ENCODE data around the gene HARBI1.
A peak's percentile ranks its signal among the peaks of the same experiment; 100 is the strongest.

HARBI1 gene, protein sequence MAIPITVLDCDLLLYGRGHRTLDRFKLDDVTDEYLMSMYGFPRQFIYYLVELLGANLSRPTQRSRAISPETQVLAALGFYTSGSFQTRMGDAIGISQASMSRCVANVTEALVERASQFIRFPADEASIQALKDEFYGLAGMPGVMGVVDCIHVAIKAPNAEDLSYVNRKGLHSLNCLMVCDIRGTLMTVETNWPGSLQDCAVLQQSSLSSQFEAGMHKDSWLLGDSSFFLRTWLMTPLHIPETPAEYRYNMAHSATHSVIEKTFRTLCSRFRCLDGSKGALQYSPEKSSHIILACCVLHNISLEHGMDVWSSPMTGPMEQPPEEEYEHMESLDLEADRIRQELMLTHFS

DNA sequence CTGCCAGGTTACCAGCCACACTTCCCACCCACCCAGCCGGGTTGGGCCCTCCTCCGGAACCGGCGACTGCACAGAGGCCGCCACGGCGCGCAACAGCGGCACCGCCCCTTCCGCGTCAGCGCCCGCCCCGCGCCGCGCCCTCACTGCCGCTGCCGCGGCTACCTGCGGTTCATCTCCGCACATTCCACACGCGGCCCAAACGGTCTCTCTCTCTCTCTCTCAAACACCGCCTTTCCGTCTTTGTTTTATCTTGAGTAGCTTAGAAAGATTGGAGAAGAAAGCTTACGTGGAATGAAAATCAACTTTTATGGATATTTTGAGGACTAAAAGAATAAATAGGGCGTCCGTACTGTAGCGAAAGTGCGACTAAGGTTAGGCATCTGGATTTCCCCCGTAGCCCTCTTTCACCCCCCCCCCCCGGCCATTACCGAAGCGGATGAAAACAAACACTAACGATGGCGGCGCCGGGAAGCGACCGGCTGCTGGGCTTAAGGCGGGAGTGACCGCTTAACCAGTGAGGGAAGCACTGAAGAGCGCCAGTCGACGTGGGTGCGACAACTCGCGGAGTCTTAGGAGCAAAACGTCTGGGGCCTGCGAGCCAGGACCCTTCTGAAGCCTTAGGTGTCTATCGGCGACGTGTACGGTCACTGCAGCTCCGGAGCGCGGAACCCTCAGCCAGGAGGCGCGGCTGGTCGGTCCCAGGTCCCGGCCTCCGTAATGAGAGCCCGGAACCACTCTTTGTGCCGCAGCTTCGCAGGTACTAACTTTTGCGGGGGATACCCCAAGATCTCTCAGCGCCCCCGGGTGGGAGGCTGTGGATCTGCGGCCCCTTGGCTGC is at the start of gene HARBI1, which contains the start of gene ATG13:
Gene HARBI1 (minus strand): TSS at position 94 of the 838 bp plus-strand sequence. CDS start 990 bp downstream, outside the sequence.
Gene ATG13 (plus strand): TSS at position 420 of the 838 bp plus-strand sequence. CDS start 26,739 bp downstream, outside the sequence.
- DNase-seq, result peak; percentile 91 to 93

DNA sequence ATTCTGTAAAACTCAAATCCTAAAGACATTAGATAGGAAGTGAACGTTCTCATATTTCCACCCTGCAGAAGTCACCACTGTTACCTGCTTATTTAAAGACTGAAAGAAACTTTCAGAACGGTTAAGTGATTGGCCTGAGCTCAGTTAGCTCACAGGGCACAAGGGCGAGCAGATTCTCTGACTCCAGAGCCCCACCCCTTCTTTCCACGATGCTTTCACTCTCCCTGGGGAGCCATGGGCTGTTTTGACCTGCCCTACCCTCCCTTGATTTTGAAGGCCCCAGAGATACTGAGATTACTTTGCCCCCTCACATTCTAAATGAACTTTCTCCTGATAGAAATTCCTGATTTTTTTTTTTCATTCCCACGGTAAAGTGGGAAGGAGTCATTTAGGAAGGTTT is 49.5 kb upstream of the HARBI1 start:
- DNase-seq, result no peak

DNA sequence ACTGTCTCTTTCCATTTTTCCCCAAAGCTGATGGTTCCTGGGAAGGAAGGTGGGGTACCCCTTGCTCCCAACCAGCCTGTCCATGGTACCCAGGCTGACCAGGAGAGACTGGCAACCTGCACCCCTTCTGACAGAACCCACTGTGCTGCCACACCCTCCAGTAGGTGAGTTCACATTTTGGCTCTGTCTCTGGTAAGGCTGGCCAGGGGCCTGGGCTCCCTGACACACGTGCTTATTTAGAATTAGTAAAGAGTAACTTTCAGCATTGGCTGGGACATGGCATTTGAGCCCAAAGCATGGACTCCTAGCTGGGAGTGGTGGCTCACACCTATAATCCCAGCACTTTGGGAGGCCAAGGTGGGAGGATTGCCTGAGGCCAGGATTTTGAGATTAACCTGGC is 48.3 kb upstream of the HARBI1 start:
- no peak for DNase-seq

DNA sequence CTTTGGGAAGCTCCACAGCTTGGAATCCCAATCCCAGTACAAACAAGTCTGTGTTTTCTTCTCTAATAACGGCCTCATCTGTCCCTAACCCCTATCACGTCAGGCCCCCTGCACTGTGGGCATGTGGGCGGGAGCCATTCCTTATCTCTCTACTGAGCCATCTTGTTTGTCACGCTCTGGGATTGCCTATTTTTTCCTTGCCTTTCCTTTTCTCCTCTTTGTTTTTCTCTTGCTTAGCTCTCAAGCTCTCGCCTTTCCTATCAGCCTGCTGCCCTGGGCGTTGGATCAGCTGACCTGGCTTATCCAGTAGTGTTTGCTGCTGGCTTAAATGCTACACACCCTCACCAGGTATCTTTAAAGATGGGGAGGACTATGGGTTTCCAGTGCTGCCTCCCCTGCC is 47.6 kb upstream of the HARBI1 start:
- no peak for DNase-seq

DNA sequence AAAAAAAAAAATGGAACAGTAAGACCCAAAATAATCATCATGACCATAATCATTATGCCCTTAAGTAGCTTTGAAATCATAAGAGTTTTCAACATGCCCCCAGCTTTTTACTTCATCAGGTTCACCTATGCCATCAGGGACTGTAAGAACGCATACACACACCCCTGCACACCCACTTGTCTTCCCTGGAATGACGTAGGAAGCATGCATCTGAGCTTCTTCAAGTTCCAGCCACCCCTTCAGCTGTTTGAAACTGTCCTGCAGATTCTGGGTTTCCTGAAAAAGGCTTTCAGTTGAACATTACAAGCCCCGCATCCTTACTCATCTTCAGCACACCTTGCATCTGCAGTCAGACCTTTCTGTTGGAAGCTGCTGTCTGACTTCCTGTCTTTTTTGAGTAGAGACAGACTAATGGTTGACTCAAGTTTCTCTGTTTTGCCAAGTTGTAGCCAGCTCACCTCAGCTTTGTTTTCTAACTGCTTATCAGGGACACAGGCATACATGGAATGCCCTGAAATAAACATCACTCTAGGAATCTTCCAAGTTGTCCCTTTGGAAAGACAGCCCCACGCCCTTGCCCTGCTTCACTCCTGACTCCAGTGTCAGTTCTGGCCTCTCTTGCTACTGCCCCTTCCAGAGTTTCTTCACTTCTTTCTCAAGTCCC is 46.4 kb upstream of the HARBI1 start:
- no peak for DNase-seq

DNA sequence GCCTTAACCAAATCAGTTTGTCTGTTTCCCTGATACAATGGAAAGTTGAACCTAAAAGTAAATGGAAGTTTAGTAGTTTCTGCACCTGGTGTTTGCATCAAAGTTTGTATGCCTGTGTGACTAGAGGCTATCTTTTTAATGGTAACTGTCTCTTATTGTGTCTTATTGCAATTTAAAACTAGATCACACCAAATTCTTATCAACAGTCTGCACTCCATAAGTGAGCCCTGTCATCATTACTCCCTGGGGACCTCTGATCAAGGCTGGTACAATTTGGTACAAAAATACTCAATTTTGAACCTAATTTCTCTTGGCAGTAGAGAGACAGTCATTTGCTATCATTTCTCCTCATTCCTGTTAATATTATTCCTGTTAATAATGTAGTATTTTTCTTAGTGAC is 45.3 kb upstream of the HARBI1 start:
- no peak for DNase-seq

DNA sequence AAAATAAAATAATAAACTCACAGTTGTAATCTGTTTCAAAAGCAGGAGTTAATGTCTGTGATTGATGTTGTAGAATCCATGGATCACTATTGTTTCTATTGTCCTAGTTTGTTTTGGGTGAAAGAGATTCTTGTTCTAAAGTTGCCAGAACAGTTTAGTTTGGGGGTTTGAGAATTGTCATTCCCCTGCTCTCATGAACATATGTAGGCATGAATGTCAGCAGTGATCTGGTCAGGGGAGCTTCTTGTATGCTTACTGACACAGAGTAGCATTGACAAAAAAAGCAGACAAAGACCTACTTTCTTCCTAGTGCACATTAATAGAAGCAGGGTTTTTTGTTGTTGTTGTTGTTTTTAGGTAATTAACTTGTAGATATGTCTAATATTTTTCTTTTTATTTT is 44.8 kb upstream of the HARBI1 start:
- no peak for DNase-seq

DNA sequence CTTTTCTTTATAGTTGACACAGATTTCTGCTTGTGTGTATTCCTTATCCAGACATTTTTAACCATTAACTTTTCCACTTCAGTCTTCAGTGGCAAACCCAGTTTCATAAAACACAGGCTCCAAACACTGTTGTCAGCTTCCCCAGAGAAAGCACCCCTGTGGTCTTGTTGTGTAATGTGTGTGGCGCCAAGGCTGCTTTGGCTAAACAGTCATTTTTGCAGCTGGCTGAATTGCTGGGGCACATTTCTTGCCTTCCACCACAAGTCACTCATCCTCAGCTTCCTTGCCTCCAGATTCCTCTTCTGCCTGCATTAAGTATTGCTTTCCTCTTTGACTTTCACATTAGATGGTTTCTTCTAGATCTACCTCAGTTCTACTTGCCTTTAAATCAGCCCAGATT is 42.9 kb upstream of the HARBI1 start:
- DNase-seq, result no peak

DNA sequence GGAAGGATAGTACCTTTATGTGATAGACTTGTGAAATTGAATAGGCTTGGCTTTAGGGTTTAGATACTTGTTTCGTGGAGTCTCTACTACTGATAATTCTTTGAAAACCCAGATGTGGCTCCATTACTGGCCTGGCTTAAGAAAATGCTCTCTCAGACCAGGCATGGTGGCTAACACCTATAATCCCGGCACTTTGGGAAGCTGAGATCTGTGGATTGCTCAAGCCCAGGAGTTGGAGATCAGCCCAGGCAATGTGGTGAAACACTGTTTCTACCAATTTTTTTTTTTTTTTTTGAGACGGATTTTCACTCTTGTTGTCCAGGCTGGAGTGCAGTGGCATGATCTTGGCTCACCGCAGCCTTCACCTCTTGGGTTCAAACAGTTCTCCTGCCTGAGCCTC is 41.2 kb upstream of the HARBI1 start:
- no peak for DNase-seq

DNA sequence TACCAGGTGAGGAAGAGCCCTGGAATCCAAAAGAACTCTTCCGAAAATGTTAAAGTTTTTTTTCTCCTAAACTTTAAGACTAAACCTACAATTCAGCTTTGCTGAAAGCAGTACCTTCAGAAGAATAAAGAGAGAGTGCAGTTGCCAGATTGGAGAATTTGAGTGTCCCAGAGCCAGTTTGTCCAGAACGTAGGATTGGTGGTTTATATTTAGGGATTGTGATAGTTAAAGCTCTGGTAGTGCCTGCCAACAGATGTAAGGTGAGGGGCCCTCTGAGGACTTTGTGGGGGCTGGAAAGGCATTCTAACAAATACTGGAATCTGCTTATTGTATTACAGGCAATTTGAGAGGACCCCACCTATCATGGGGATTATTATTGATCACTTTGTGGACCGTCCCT is 40.2 kb upstream of the HARBI1 start:
- DNase-seq, result no peak

DNA sequence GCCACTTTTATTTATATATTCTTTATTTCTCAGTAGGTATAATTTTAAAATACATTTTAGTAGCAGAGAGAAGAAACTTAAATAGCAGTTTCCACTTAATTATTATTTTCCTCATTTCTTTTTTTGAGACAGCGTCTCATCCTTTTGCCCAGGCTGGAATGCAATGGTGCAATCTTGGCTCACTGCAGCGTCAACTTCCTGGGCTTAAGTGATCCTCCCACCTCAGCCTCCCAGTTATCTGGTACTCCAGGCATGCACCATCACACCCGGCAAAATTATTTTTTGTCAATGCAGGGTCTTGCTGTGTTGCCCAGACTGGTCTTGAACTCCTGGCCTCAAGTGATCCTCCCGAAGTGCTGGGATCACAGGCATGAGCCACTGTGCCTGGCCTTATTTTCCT is 38.6 kb upstream of the HARBI1 start:
- DNase-seq, result no peak

DNA sequence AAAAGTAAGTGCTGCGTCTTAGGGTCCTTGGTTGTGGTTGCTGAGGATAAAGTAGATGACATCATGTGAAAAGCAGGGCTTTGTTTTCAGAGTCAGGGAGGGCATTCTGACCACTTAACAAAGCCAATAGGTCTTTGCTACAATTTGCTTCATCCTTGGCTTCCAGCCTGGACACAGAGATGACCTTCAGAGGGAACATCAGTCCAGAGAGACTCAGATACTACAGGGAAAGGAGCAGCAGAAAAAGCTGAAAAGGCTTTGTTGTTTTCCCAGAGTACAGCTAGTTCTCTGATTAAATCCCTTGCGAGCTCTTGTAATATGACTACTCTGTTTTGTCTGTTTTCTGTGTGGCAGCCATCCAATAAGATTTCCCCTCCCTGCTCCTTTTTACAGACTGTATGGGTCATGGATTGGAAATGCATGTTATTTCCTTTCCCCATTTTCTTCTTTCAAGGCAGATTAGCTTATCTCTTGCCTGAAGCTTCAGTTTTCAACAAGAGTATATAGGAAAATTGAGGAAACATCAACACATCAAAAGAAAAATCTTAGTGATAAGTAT is 32.2 kb upstream of the HARBI1 start:
- no peak for DNase-seq

DNA sequence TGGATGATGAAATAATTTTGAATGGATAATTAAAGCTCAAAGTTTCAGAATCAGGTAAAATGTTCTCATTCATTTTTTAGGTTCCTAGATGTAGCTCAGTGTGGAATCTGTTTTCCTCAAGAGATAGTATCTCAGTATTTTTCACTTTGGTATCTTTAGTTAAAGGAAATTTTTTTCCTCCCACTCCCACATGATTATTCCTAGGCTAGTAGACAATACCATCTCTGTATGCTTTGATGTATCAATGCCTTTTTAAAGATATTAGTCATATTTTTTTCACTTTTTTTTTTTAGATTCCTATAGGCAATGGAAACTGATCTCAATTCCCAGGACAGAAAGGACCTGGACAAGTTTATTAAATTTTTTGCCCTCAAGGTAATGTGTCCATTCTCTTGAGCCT is 27.0 kb upstream of the HARBI1 start:
- no peak for DNase-seq

DNA sequence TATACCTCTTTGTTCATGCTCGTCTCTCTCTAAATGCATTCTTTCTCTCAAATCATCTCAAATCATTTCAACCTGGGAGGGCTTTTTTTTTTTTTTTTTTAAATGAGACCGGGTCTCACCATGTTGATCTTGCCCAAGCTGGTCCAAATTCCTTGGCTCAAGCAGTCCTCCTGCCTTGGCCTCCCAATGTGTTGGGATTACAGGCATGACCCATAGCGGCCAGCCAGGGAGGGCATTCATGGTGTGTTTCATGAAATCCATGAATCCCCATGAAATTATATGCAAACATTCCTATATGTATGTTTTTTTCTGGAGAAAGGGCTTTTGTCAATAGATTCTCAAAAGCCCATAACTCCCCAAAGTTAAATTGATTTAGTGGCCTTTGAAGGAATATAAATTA is 26.5 kb upstream of the HARBI1 start:
- DNase-seq, result no peak

DNA sequence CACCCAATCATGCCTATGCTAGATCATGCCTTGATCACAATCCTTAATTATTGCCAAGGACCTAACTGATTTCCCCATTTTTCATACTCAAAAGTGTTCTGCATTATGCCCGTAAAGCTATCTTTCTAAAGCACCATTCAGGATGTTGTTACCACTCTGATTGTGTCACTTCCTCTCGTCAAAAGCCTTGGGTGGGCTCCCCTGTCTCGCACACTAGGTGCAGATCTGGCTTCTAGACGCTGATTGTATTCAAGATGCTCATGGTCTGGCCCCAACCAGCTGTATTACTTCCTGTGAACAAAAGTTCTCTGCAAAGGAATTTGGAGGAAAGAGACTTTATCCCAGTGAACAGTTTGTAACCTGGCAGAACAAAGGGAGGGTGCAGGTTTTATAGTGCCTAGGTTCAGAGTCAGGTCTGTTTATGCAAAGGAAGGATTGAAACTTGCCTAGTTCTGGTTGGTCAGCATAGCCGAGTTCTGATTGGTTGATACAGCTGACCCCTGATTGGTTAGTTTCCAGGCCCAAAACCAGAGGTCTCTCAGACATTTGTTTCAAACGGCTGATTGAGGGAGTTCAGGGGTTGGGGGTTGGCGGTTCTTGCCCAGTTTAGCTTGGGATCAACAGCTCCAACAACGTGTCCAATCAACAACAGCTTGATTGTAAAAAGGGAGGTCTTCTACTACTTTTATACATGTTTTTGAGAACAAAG is 25.8 kb upstream of the HARBI1 start:
- DNase-seq, result no peak

DNA sequence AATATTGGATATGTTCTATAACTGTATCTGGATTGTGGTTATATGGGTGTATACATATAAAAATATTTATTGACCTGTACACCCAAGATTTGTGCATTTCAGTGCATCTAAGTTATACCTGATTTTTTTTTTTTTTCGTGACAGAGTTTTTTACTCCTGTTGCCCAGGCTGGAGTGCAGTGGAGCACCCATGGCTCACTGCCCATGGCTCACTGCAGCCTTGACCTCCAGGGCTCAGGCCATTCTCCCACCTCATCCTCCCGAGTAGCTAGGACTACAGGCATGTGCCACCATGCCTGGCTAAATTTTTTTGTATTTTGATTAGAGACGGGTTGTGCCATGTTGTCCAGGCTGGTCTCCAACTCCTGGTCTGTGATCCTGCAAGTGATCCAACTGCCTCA is 24.6 kb upstream of the HARBI1 start:
- DNase-seq, result no peak

DNA sequence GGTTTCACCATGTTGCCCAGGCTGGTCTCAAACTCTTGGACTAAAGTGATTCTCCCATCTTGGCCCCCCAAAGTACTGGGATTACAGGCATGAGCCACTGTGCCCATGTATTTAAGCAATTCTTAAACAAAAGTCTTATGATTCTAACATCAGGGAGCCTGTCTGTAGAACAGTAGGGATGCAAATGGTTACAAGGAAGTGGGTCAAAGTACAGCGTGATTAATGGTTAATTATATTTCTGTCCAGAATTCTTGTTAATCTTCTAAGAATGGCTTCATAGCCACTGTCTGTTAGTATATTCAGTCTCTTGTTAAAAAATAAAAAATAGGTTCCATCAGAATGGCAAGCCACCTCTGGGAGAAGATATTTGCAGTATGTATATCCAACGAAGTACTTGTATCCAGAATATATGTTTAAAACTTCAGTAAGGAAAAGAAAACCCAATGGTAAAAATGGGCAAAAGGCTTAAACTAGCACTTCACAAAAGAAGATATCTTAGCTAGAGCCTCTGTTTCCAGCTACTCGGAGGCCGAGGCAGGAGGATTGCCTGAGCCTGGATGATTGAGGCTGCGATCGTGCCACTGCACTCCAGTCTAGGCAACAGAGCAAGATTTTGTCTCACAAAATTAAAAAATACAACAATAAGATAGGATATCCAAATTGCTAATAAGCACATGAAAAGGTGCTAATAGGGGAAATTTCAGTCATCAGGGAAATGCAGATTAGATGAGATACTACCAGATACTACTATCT is 23.2 kb upstream of the HARBI1 start:
- DNase-seq, result no peak

DNA sequence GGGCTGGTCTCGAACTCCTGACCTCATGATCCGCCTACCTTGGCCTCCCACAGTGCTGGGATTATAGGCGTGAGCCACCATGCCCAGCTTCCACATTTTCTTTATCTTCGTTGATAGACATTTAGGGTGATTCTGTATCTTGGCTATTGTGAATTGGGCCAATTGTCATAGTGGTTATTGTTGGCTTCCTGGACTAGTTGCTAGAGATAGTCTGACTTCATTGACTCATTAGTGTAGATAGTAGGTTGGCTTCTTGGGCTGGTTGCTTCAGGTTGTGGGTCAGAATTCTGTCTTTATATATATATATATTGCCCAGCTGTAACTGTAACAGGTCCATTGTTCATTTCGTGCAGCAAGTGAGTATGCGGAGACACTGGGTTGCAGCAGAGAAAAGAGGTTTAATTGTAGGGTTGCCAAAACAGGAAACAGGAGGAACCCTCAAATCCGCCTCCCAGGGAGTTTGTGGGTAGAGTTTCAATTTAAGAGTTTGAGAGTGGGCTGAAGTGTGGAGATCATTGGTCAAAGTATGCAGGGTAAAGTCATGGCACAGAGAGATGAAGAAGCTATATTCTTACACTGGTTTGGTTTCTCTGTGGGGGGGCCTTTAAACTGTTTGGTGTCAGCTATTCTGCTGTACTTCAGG is 22.3 kb upstream of the HARBI1 start:
- DNase-seq, result no peak

DNA sequence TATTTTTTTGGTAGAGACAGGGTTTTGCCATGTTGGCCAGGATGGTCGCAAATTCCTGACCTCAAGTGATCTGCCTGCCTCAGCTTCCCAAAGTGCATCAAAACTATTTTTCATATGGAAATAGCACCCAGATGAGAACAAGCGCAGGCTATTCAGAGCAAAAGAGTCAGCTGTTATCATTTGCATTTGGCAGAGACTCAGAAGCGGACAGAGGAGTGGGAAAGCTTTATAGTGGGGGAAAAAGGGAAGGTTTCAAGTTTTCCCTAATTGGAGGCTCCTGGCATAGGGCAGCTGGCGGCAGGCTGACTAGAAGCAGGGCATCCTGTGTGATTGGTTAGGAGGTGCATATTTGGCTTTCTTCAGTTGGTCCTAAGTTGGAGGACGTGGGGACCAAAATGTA is 20.5 kb upstream of the HARBI1 start:
- no peak for DNase-seq

DNA sequence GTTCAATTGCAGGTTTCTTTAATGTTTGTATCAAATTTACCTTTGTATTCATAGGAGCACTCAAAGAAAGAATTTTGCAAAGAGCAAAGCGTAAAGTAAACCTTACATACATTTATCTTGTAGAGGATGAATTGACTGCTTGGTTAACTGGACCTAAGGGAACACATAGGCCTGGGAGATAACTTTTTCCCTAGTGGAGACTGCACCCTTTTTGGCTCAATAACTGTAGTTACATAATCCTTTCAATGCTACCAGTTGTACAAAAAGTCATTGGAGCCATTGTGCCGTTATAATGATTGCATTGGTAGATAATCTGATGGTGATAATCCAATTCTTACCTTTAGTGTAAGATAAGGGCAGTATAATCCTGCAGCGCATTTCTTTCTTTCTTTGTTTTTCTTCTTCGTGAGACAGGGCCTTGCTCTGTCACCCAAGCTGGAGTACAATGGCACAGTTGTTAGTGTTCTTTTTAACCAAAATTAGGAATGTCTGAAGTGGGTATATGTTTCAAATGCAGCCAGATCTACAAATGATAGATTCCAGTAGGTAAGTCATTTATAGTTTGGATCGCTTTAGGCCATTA is 18.6 kb upstream of the HARBI1 start:
- no peak for DNase-seq
